Measurements from ENCODE around the gene ABHD16B. TPM values are rescaled to one million over a fixed set of nuclear protein-coding genes. Genes with fewer than 3 reads are reported as not detected.

Gene ABHD16B
- total and polyA plus RNA-seq, 2 of the 13 experiments (the other 11 are each of a cell fraction or from before 2014, with no cell fraction given) = not detected

DNA sequence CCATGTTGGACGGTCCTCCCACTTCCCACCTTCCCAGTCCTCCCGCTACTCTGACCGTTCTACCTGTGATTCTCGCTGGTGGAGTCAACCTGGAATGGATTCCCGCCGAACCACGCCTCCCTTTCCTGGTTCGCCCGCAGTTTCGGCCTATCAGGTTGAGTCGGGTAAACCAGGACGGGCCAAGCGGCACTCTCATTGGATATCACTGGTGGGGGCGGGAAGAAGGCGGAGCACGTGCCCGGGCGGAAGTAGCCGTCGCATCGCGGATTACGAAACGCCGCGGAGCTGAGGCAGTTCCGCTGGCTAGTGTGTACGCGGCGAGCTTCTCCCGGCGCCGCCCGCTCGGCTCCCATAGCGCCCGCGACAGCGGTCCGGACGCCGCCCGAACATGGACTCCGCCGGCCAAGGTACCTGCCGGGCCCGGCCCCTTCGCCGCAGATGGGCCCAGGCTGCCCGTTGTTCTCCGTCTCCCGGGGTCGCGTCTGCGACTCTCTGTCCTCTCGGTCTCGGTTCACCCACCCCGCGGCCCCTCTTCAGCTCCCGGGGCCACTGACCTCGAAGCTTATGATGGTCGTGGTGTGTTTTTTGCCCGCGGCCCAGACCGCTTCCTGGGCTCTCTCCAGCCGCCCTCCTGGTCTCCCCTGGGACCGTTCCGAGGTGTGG, 3.8 kb downstream of the ABHD16B start, which contains the start of gene TPD52L2 (continued):
- TF ChIP-seq, protein P1, sequence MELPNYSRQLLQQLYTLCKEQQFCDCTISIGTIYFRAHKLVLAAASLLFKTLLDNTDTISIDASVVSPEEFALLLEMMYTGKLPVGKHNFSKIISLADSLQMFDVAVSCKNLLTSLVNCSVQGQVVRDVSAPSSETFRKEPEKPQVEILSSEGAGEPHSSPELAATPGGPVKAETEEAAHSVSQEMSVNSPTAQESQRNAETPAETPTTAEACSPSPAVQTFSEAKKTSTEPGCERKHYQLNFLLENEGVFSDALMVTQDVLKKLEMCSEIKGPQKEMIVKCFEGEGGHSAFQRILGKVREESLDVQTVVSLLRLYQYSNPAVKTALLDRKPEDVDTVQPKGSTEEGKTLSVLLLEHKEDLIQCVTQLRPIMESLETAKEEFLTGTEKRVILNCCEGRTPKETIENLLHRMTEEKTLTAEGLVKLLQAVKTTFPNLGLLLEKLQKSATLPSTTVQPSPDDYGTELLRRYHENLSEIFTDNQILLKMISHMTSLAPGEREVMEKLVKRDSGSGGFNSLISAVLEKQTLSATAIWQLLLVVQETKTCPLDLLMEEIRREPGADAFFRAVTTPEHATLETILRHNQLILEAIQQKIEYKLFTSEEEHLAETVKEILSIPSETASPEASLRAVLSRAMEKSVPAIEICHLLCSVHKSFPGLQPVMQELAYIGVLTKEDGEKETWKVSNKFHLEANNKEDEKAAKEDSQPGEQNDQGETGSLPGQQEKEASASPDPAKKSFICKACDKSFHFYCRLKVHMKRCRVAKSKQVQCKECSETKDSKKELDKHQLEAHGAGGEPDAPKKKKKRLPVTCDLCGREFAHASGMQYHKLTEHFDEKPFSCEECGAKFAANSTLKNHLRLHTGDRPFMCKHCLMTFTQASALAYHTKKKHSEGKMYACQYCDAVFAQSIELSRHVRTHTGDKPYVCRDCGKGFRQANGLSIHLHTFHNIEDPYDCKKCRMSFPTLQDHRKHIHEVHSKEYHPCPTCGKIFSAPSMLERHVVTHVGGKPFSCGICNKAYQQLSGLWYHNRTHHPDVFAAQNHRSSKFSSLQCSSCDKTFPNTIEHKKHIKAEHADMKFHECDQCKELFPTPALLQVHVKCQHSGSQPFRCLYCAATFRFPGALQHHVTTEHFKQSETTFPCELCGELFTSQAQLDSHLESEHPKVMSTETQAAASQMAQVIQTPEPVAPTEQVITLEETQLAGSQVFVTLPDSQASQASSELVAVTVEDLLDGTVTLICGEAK (IDR thresholded peaks at IDR 0.05) = peak; percentile 72
- TF ChIP-seq, protein P1 (CRISPR knock-in tag; IDR thresholded peaks at IDR 0.05) = peak; percentile 90
- TF ChIP-seq ZNF446 (CRISPR knock-in tag; IDR thresholded peaks at IDR 0.05) (peak; percentile 95; the same call in 1 of the 2 replicates), ZNF629 (CRISPR knock-in tag; conservative IDR thresholded peaks at IDR 0.05) (0 out of 2 replicates have a peak, but pooled peaks have one; percentile 9), GLI4 (CRISPR knock-in tag; IDR thresholded peaks at IDR 0.05; ENCODE audit: borderline replicate concordance) (no peak), HOXA7 (CRISPR knock-in tag; IDR thresholded peaks at IDR 0.05) (no peak), ZNF572 (CRISPR knock-in tag; IDR thresholded peaks at IDR 0.05) (peak; percentile 79; the same call in 1 of the 2 replicates), HOXA3 (CRISPR knock-in tag; IDR thresholded peaks at IDR 0.05) (peak; percentile 100), NCOA2 (CRISPR knock-in tag; IDR thresholded peaks at IDR 0.05) (peak; percentile 42; the same call in 1 of the 2 replicates), ZSCAN12 (CRISPR knock-in tag; IDR thresholded peaks at IDR 0.05) (peak; percentile 97), ZNF678 (CRISPR knock-in tag; IDR thresholded peaks at IDR 0.05) (no peak), NFATC3 (CRISPR knock-in tag; IDR thresholded peaks at IDR 0.05) (no peak), CHD2 (IDR thresholded peaks at IDR 0.05; ENCODE audit: low read depth, low read length) (peak; percentile 88), HES4 (CRISPR knock-in tag; IDR thresholded peaks at IDR 0.05; ENCODE audit: borderline replicate concordance) (peak; percentile 55; the same call in 1 of the 2 replicates), E2F2 (CRISPR knock-in tag; IDR thresholded peaks at IDR 0.05; ENCODE audit: borderline replicate concordance) (no peak), BCLAF1 (IDR thresholded peaks at IDR 0.05) (no peak)
- TF ChIP-seq, protein P2, sequence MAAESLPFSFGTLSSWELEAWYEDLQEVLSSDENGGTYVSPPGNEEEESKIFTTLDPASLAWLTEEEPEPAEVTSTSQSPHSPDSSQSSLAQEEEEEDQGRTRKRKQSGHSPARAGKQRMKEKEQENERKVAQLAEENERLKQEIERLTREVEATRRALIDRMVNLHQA (CRISPR knock-in tag; IDR thresholded peaks at IDR 0.05) = peak; percentile 75; the same call in 1 of the 2 replicates

Measured in HepG2 (cell line).